GM12891 (cell line): ENCODE measurements around the gene MCTP1.

ENCODE experiments used
- DNase-seq: peaks from one replicate; pipeline ENCODE4 v3.0.0; 2011; ENCODE audit warnings: low spot score; ENCODE audit not compliant: insufficient read length
- FAIRE-seq: peaks from 2 replicates; lab custom pipeline; 2011; peaks lifted over from hg19 to GRCh38; lab: Jason Lieb, UNC
- PAX5 ChIP-seq: IDR thresholded peaks from 2 replicates; pipeline ENCODE4 v1.6.1; 2011; ENCODE audit warnings: low read length, moderate library complexity, mild to moderate bottlenecking; ENCODE audit not compliant: insufficient read depth, severe bottlenecking
- POLR2A ChIP-seq: IDR thresholded peaks from 2 replicates; pipeline ENCODE4 v1.6.1; 2011; ENCODE audit warnings: low read depth, low read length, control low read depth
- POLR2AphosphoS5 ChIP-seq: IDR thresholded peaks from 2 replicates; pipeline ENCODE4 v1.6.1; 2011; ENCODE audit warnings: low read depth, low read length, control low read depth
- POU2F2 ChIP-seq: IDR thresholded peaks from 2 replicates; pipeline ENCODE4 v1.6.1; 2011; ENCODE audit warnings: low read depth, mild to moderate bottlenecking, control low read depth, low read length, moderate library complexity
- SPI1 ChIP-seq: IDR thresholded peaks from 2 replicates; pipeline ENCODE4 v1.6.1; 2011; ENCODE audit warnings: low read depth, low read length, control low read depth
- TAF1 ChIP-seq: IDR thresholded peaks from 2 replicates; pipeline ENCODE4 v1.6.1; 2011; ENCODE audit warnings: low read depth, low read length, control low read depth

MCTP1 gene

DNA sequence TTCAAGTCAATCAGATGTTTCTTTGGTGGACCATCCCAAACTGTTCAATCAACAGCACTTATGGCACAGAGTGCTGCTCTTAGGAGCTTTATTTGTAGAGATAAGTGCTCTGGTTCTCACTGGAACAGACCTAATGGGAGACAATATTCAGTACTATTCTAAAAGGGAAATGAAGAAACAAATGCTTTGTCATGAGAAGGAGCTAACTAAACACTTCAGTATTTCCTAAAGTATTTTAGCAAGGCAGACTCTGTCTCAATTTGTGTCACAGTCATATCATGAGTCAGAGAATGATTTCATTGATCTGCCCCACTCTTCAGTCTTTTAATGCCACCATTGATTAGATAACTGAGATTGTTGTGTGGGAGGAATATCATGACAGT is 491.1 kb downstream of the MCTP1 start:
- FAIRE-seq (no peak), DNase-seq (no peak)
- TF ChIP-seq POLR2A (no peak), POU2F2 (no peak), SPI1 (no peak), POLR2AphosphoS5 (no peak), PAX5 (no peak)

DNA sequence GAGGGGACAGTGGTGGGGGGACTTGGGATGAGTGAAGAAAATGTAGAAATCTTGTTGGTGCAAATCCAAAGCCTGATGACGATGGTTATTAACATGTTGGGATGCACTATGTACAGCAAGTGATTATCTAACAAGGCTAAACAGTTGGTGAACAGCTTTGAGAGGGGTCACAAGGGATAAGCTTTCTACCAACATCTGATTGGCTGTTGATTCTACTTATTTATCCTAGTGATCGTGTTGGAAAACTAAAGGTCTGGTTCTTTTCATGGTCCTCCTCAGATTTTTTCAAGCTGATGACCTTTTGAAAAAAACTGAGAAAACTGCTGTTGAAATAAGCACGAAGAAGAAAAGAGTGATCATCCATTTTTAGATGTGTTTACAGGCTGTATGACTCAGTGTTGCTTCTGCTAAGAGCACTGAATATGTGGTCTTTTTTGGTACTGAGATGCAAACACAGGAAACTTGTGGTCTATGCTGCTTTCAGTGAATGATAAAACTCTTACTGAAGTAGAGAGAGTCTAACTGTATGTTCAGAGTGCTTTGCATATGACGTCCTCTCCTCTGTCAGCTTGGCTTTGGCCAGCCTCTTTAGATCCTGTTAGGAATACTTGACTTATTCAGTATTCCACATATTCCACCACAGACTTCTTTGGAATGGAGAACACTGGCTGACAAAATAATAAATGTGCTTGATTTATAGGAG is 491.6 kb downstream of the MCTP1 start:
- FAIRE-seq (peak; percentile 99), DNase-seq (peak; percentile 35)
- TF ChIP-seq POU2F2 (peak; percentile 92), POLR2A (no peak)

- FAIRE-seq (no peak), DNase-seq (no peak)
- TF ChIP-seq SPI1 (no peak), TAF1 (no peak)
Observed at GRCh38 chr5:94791829-94792228, 493.1 kb downstream of the MCTP1 start.

- TF ChIP-seq POLR2AphosphoS5 = no peak
- no peak for TF ChIP-seq POLR2A
- TF ChIP-seq TAF1 = no peak
- no peak for TF ChIP-seq POU2F2
- no peak for TF ChIP-seq SPI1
- DNase-seq = no peak
- FAIRE-seq = no peak
Observed at GRCh38 chr5:94788527-94788926, 496.4 kb downstream of the MCTP1 start.

DNA sequence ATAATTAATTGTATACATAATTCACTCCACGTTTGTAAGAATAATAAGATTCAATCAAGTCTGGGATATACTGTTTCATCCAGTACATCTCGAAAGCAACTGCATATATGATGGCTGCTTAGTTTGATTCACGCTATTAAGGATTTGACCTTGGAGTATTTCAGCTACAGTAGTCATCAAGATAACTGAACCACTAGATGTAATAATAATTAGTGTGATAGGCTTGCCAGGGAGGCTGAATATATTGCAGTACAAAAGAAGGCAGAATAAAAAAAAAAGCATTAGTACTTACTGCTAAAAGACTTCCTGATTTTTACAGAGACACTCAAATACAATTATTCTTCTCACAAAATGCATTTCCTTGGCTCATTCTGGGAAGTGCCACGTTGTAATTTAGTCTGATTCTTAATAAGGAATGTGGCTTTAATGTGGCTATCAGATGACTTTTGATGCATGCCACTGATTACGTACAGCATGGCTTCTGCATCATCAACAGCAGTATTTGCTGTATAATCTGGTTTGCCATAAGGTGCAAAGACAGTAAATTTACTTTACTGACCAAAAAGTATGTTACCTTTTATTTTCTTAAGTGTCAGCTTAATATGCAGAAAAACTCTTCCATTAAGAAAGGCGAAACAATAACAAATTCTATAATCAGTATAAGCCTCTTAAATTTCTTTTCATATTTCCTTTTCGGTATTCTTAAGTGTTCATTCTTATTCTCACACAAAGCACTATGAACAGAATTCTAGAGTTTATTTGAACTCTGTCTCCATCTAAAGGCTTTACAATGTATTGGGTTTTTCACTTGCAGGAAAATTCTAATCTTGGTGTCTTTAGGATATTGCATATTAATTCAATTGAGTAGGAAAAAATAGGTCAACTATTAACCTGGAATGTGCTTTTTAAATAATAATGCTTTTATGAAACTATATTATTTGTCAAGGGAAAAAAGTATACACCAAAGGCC is 500.1 kb downstream of the MCTP1 start:
- FAIRE-seq = no peak
- TF ChIP-seq POLR2A (no peak), PAX5 (no peak), SPI1 (no peak), TAF1 (no peak), POLR2AphosphoS5 (no peak), POU2F2 (no peak)
- no peak for DNase-seq

DNA sequence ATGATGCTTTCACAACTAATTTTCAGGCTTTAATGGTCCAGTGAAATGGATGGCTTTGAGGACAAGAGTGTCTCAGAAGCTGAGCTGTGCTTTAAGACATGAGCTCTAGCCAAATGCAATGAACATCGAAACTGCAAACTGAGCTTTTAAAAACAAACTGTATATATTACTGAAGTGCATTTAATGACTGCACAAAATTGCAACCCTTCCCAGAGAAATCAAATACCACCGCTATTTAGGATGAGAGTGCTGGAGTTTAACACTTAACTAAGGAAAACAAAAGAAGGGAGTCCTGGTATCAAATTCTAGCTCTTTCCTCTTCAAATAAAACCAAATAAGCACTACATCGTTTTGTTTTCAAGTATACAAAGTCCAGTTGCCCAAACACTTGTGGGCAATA is 502.5 kb downstream of the MCTP1 start:
- DNase-seq (no peak), FAIRE-seq (no peak)
- TF ChIP-seq TAF1 = no peak
- no peak for TF ChIP-seq POU2F2
- TF ChIP-seq POLR2AphosphoS5 = no peak
- no peak for TF ChIP-seq SPI1
- TF ChIP-seq PAX5 = no peak
- no peak for TF ChIP-seq POLR2A

DNA sequence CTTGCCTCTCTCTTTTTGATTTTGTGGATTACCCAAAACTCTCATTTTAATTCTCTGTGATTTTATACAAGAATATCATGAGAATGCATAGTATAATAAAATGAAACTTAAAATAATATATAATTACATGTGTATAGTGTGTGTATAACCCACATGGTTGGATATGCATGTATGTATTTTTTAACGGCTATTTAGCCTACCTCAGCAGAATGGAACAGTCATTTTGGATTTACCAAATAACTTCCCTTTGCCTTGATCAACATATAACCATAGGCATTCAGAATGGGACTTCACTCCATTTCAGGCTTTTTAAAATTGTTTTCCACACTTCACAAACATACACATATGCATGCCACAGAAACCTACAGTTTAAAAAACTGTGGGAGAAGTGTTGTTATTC is 505.2 kb downstream of the MCTP1 start:
- no peak for DNase-seq
- FAIRE-seq = no peak
- TF ChIP-seq TAF1 (no peak), POLR2A (no peak), SPI1 (no peak), PAX5 (no peak), POLR2AphosphoS5 (no peak), POU2F2 (no peak)

DNA sequence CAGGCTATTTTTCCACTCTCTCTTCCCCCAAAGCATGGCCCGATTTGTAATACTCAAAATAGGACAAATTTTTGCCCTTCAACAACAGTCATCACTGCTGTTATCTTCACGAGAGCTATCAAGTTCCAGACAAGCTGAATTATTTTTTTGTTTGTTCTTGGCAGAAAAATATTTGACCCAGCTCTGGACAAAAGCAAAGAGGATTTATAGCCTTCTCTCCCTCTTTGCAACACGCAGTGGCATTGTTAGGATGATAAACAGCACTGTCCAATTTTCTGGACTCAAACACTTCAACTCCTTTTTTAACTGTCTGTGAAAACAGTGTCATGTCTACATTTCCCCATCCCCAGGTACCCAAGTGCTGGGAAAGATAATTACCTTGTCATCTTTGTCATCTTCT is 506.2 kb downstream of the MCTP1 start:
- no peak for DNase-seq
- TF ChIP-seq POLR2AphosphoS5 (no peak), SPI1 (no peak), PAX5 (no peak), TAF1 (no peak), POU2F2 (no peak), POLR2A (no peak)
- FAIRE-seq = no peak

- DNase-seq (no peak), FAIRE-seq (no peak)
- TF ChIP-seq POU2F2 = no peak
- no peak for TF ChIP-seq TAF1
- no peak for TF ChIP-seq PAX5
- no peak for TF ChIP-seq SPI1
- TF ChIP-seq POLR2A = no peak
- no peak for TF ChIP-seq POLR2AphosphoS5
Observed at GRCh38 chr5:94778299-94778698, 506.6 kb downstream of the MCTP1 start.
